HG03439 (cell line): ENCODE measurements around the gene TATDN2.
"Not testable (repeated sequence)": the region's sequence is repeated elsewhere in the genome, so short reads cannot be mapped to it uniquely, and the experiment has no call there.

Source experiments
- ATAC-seq: cut with Tn5 transposase; IDR thresholded peaks from one replicate; pipeline ENCODE4 v1.9.1; 2021; ENCODE audit warnings: mild to moderate bottlenecking, moderate library complexity; ENCODE audit not compliant: unreplicated experiment

Gene TATDN2

GRCh38 chr3:10289077-10289476 is 40.8 kb downstream of the TATDN2 start:
- ATAC-seq: no peak

GRCh38 chr3:10289787-10290355 is 41.6 kb downstream of the TATDN2 start:
- ATAC-seq: no peak

GRCh38 chr3:10290481-10291176 is 42.4 kb downstream of the TATDN2 start:
- ATAC-seq: no peak

GRCh38 chr3:10291641-10292040 is 43.4 kb downstream of the TATDN2 start:
- no peak for ATAC-seq

- peak; percentile 61 for ATAC-seq
These were observed 44.5 kb downstream of the TATDN2 start, which contains the start of gene GHRL for GRCh38 chr3:10292505-10293419. TSS of gene GHRL (minus strand) at chr3:10292947. CDS start at chr3:10290180, 2,767 bp downstream.

GRCh38 chr3:10294030-10294586 is 45.8 kb downstream of the TATDN2 start:
- ATAC-seq: no peak

GRCh38 chr3:10298064-10298463 is 49.8 kb downstream of the TATDN2 start:
- not testable (repeated sequence) for ATAC-seq

GRCh38 chr3:10299175-10299574 is 50.9 kb downstream of the TATDN2 start:
- ATAC-seq: no peak

- no peak for ATAC-seq
These were observed 51.4 kb downstream of the TATDN2 start for GRCh38 chr3:10299679-10300078.

- ATAC-seq: no peak
These were observed 51.8 kb downstream of the TATDN2 start for GRCh38 chr3:10300087-10300486.

GRCh38 chr3:10303105-10303504 is 54.8 kb downstream of the TATDN2 start:
- no peak for ATAC-seq

- ATAC-seq: no peak
These were observed 55.5 kb downstream of the TATDN2 start for GRCh38 chr3:10303785-10304184.

- ATAC-seq: no peak
These were observed 56.6 kb downstream of the TATDN2 start for GRCh38 chr3:10304905-10305304.

GRCh38 chr3:10305331-10305902 is 57.2 kb downstream of the TATDN2 start:
- ATAC-seq: no peak

- ATAC-seq: no peak
These were observed 57.9 kb downstream of the TATDN2 start for GRCh38 chr3:10306156-10306555.

GRCh38 chr3:10308678-10309077 is 60.4 kb downstream of the TATDN2 start:
- ATAC-seq: no peak

GRCh38 chr3:10309736-10310135 is 61.5 kb downstream of the TATDN2 start:
- no peak for ATAC-seq

- no peak for ATAC-seq
These were observed 62.3 kb downstream of the TATDN2 start for GRCh38 chr3:10310578-10310977.

GRCh38 chr3:10311710-10312109 is 63.5 kb downstream of the TATDN2 start:
- ATAC-seq: no peak

GRCh38 chr3:10312391-10312790 is 64.1 kb downstream of the TATDN2 start:
- ATAC-seq: no peak

- no peak for ATAC-seq
These were observed 64.6 kb downstream of the TATDN2 start for GRCh38 chr3:10312861-10313260.
